HG03280 (cell line): ENCODE data around the gene CPAMD8.
"Not testable (repeated sequence)": the region's sequence is repeated elsewhere in the genome, so short reads cannot be mapped to it uniquely, and the experiment has no call there.

Experiments
- ATAC-seq: cut with Tn5 transposase; IDR thresholded peaks from one replicate; pipeline ENCODE4 v1.9.1; 2021; ENCODE audit warnings: mild to moderate bottlenecking, moderate library complexity; ENCODE audit not compliant: unreplicated experiment

Gene CPAMD8

GRCh38 chr19:16951529-16951928 is 75.1 kb downstream of the CPAMD8 start:
- ATAC-seq, result no peak

- no peak for ATAC-seq
These were observed 77.0 kb downstream of the CPAMD8 start for GRCh38 chr19:16949496-16950023.

GRCh38 chr19:16946951-16947940 is 79.4 kb downstream of the CPAMD8 start:
- ATAC-seq, result no peak

- no peak for ATAC-seq
These were observed 80.7 kb downstream of the CPAMD8 start for GRCh38 chr19:16945762-16946465.

GRCh38 chr19:16945364-16945714 is 81.3 kb downstream of the CPAMD8 start:
- ATAC-seq, result no peak

GRCh38 chr19:16944626-16945363 is 81.8 kb downstream of the CPAMD8 start:
- no peak for ATAC-seq

- no peak for ATAC-seq
These were observed 82.5 kb downstream of the CPAMD8 start for GRCh38 chr19:16943942-16944625.

GRCh38 chr19:16943090-16943489 is 83.5 kb downstream of the CPAMD8 start:
- not testable (repeated sequence) for ATAC-seq

GRCh38 chr19:16942583-16942982 is 84.0 kb downstream of the CPAMD8 start:
- no peak for ATAC-seq

GRCh38 chr19:16940626-16941025 is 86.0 kb downstream of the CPAMD8 start:
- ATAC-seq, result no peak

- not testable (repeated sequence) for ATAC-seq
These were observed 86.5 kb downstream of the CPAMD8 start for GRCh38 chr19:16940063-16940462.

GRCh38 chr19:16938211-16938610 is 88.4 kb downstream of the CPAMD8 start:
- no peak for ATAC-seq

- not testable (repeated sequence) for ATAC-seq
These were observed 88.8 kb downstream of the CPAMD8 start for GRCh38 chr19:16937796-16938195.

GRCh38 chr19:16936901-16937300 is 89.7 kb downstream of the CPAMD8 start:
- ATAC-seq, result no peak

- no peak for ATAC-seq
These were observed 92.1 kb downstream of the CPAMD8 start for GRCh38 chr19:16934489-16934888.

- no peak for ATAC-seq
These were observed 95.3 kb downstream of the CPAMD8 start for GRCh38 chr19:16931306-16931705.

- no peak for ATAC-seq
These were observed 95.9 kb downstream of the CPAMD8 start for GRCh38 chr19:16930753-16931152.

- ATAC-seq, result no peak
These were observed 97.7 kb downstream of the CPAMD8 start for GRCh38 chr19:16928916-16929315.

GRCh38 chr19:16928351-16928750 is 98.3 kb downstream of the CPAMD8 start:
- no peak for ATAC-seq

GRCh38 chr19:16927883-16928282 is 98.7 kb downstream of the CPAMD8 start:
- no peak for ATAC-seq
